ENCODE results near the gene ITGA11. TPM values are rescaled to one million over a fixed set of nuclear protein-coding genes. Genes with fewer than 3 reads are reported as not detected.

The ITGA11 gene
- total RNA-seq, 2 donors from 2014 or later, result 0.99 to 1.0 TPM

DNA sequence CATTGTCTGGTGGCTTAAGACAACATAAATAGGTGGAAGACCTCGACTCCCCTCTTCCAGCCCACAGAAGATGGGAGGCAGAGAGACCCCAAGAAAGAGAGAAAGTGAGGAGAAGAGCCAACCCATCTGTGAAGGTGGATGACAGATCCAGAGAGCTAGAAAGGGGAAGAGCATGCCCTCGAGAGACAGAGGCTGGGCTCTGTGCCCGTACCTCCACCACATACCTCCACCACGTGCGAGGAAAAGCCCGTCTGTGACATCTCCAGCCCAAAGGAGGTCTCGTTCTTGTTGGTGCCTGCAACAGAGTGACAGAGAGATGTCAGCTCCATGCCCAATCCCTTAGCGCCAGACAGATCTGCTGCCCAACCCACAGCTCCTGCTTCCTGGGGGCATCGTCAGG, 83.4 kb downstream of the ITGA11 start:
- intact Hi-C loops (cut with DNase I), result no loop called here
- no peaks in the 10 kb centered on the region for H3K27me3 ChIP-seq
- ATAC-seq (no peak), DNase-seq (no peak)
- H3K4me3 ChIP-seq, result no peak overlapping the region
- H3K4me1 ChIP-seq, result no peaks in the 10 kb centered on the region
- WGBS, 2 donors, result 59 to 65% methylated on average over 7 to 9 of the region's 9 CpGs
- TF ChIP-seq, protein P1, sequence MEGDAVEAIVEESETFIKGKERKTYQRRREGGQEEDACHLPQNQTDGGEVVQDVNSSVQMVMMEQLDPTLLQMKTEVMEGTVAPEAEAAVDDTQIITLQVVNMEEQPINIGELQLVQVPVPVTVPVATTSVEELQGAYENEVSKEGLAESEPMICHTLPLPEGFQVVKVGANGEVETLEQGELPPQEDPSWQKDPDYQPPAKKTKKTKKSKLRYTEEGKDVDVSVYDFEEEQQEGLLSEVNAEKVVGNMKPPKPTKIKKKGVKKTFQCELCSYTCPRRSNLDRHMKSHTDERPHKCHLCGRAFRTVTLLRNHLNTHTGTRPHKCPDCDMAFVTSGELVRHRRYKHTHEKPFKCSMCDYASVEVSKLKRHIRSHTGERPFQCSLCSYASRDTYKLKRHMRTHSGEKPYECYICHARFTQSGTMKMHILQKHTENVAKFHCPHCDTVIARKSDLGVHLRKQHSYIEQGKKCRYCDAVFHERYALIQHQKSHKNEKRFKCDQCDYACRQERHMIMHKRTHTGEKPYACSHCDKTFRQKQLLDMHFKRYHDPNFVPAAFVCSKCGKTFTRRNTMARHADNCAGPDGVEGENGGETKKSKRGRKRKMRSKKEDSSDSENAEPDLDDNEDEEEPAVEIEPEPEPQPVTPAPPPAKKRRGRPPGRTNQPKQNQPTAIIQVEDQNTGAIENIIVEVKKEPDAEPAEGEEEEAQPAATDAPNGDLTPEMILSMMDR (IDR thresholded peaks at IDR 0.05), result no peak
- H3K36me3 ChIP-seq (replicated peaks in 1 of 2; ENCODE audit: insufficient read depth in 1 of 2, low read depth in 2 of 2), result no peaks in the 10 kb centered on the region
- no peaks in the 10 kb centered on the region for H3K9me3 ChIP-seq
- no peak overlapping the region for H3K27ac ChIP-seq

DNA sequence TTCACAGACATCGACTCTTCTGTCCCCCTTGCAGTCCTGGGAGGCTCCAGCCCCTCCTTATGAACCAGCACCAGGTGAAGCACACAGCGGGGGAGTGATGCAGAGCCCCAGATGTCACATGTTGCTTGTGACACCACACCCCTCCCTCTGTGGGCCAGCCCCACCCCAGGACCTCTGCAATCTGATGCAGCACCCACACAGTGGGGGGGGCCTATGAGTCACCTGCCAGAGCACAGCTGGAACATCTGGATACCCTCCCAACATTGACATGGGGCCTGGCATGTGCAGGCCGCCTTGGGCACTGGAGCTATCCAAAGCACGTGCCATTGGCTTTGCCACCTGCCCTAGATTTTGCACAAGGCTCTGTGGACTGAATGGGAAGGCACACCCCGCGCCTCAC, 83.9 kb downstream of the ITGA11 start:
- no peak for DNase-seq

DNA sequence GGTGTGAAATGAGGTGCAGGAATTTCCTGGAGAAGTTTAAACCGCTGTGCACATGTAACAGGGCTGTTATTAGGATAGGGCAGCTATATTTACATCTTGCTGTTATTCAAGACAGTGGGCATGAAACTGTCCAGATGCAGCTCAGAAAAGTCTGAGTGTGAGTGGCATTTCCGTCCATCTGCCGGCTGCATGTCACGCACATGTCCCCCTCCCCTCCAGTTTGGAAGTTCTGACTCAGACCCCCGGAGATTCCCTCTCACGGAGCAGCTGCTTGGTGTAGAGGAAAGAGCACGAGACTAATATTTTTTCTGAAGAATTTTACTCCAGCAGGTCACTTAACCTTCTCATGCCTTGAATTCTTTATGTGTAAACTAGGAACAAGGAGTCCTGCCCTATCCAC, 84.6 kb downstream of the ITGA11 start:
- 73 to 82% methylated on average over 7 of the region's 7 CpGs for WGBS, 2 donors
- no peak overlapping the region for H3K4me3 ChIP-seq
- H3K27me3 ChIP-seq, result no peaks in the 10 kb centered on the region
- no peak for ATAC-seq
- intact Hi-C loops (cut with DNase I), result no loop called here
- no peak overlapping the region for H3K27ac ChIP-seq
- no peaks in the 10 kb centered on the region for H3K9me3 ChIP-seq
- no peak for TF ChIP-seq POLR2A (IDR thresholded peaks at IDR 0.05)
- TF ChIP-seq, protein P1 (IDR thresholded peaks at IDR 0.05), result no peak
- no peaks in the 10 kb centered on the region for H3K4me1 ChIP-seq
- no peak for DNase-seq
- no peaks in the 10 kb centered on the region for H3K36me3 ChIP-seq (replicated peaks in 1 of 2; ENCODE audit: insufficient read depth in 1 of 2, low read depth in 2 of 2)

More for the DNA sequence above, 83.9 kb downstream of the ITGA11 start:
- TF ChIP-seq, protein P1 (IDR thresholded peaks at IDR 0.05), result no peak
- TF ChIP-seq POLR2A (IDR thresholded peaks at IDR 0.05), result no peak
- Histone ChIP-seq H3K36me3 (replicated peaks in 1 of 2; ENCODE audit: insufficient read depth in 1 of 2, low read depth in 2 of 2) (no peaks in the 10 kb centered on the region), H3K4me1 (no peaks in the 10 kb centered on the region), H3K4me3 (no peak overlapping the region), H3K27me3 (no peaks in the 10 kb centered on the region), H3K27ac (no peak overlapping the region), H3K9me3 (no peaks in the 10 kb centered on the region)
- WGBS, 2 donors, result 77 to 81% methylated on average over 4 to 6 of the region's 6 CpGs
- intact Hi-C loops (cut with DNase I), result no loop called here
- no peak for ATAC-seq

DNA sequence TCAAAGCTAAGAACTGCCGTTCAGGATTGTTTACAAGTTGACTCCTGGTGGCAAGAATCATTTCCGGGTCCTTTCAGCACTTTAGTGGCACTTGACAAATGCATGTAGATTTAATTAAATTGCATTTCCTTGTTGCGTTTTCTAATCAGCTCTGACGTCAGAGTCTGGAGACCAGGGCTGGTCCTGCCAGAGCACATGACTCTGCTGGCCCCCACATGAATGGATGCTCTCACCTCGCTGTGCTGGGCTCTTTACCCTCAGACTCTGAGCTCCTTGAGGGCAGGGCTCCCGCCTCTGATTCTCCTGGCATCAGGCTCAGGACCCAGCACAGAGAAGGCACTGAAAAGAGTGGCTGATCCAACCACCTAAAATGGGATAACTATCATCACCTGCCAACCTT, 85.0 kb downstream of the ITGA11 start:
- DNase-seq (no peak), ATAC-seq (peak; percentile 42)
- H3K27me3 ChIP-seq, result no peaks in the 10 kb centered on the region
- no peaks in the 10 kb centered on the region for H3K4me1 ChIP-seq
- intact Hi-C loops (cut with DNase I), result no loop called here
- TF ChIP-seq, protein P1 (IDR thresholded peaks at IDR 0.05), result no peak
- TF ChIP-seq POLR2A (IDR thresholded peaks at IDR 0.05), result no peak
- 47 to 53% methylated on average over 6 of the region's 6 CpGs for WGBS, 2 donors
- H3K9me3 ChIP-seq, result no peaks in the 10 kb centered on the region
- no peak overlapping the region for H3K27ac ChIP-seq
- H3K36me3 ChIP-seq (replicated peaks in 1 of 2; ENCODE audit: insufficient read depth in 1 of 2, low read depth in 2 of 2), result no peaks in the 10 kb centered on the region
- H3K4me3 ChIP-seq, result no peak overlapping the region

DNA sequence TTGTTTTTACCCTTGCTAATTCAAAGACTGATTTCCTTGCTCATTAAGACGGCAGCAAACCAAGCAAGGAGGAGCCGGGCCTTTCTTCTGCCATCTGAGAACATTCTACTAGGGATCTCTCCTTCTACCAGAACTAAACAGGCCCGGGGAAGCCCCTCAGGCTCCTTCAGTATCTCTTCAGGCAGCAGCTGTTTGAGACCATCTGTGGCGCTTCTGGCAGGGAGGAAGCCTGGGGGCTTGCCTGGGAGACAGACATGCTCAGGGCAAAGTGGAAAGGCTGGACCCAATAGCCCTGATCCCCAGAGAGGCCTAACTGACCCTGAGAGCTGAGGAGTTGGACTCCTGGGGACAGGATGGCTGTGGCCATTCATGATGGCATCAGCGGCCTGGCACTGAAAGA, 86.5 kb downstream of the ITGA11 start:
- DNase-seq, result no peak
- ATAC-seq, result no peak
- Histone ChIP-seq H3K27me3 (no peaks in the 10 kb centered on the region), H3K4me3 (no peak overlapping the region), H3K4me1 (no peaks in the 10 kb centered on the region), H3K36me3 (replicated peaks in 1 of 2; ENCODE audit: insufficient read depth in 1 of 2, low read depth in 2 of 2) (no peaks in the 10 kb centered on the region), H3K9me3 (no peaks in the 10 kb centered on the region), H3K27ac (no peak overlapping the region)
- intact Hi-C loops (cut with DNase I), result no loop called here
- 74 to 90% methylated on average over 5 of the region's 5 CpGs for WGBS, 2 donors
- no peak for TF ChIP-seq POLR2A (IDR thresholded peaks at IDR 0.05)
- TF ChIP-seq, protein P1 (IDR thresholded peaks at IDR 0.05), result no peak
